ENCODE results near the gene MARVELD1. TPM values are rescaled to one million over a fixed set of nuclear protein-coding genes. Genes with fewer than 3 reads are reported as not detected.

Gene MARVELD1
- total RNA-seq, 1 donor from 2014 or later, result 4.7 TPM

DNA sequence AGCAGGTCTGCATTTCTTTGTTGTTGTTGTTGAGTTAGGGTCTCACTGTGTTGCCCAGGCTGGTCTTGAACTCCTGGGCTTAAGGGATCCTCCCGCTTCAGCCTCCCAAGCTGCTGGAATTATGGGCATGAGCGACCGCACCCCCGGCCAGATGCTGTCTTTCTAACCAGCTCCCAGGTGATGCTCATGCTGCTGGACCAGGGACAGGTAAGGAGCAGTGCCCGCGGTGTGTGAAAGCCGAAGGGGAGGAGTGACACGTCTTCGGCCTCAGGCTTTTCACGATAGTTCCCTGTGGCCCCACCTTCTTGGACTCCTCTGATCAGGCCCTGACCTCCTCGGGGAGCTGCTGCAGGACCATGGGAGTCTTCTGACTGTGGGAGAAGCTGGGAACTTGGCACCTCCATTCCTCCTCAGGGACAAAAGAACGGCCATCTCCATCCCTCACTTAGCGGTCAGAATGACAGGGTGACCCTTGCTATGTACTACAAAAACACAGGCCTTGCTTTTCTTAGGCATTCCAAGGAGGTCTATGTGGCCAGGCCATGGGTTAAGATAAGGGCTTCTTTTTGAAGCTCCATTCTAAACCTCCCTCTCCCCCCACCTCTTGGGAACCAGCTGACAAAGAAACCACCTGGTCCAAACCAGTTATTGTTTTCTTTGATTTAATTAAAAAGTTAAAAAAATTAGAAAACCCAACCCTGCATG is 52.7 kb downstream of the MARVELD1 start:
- H3K36me3 ChIP-seq (ENCODE audit: control insufficient read depth, insufficient read depth, low read length), result no peaks in the 10 kb centered on the region
- DNase-seq (ENCODE audit: low read depth) (no peak), FAIRE-seq (no peak)
- peaks cover 8% of the 10 kb centered on the region for H3K27me3 ChIP-seq (ENCODE audit: control insufficient read depth, insufficient read depth, low read length)
- no peak overlapping the region for H3K4me3 ChIP-seq (ENCODE audit: low read depth, low read length)
- TF ChIP-seq, protein P1, sequence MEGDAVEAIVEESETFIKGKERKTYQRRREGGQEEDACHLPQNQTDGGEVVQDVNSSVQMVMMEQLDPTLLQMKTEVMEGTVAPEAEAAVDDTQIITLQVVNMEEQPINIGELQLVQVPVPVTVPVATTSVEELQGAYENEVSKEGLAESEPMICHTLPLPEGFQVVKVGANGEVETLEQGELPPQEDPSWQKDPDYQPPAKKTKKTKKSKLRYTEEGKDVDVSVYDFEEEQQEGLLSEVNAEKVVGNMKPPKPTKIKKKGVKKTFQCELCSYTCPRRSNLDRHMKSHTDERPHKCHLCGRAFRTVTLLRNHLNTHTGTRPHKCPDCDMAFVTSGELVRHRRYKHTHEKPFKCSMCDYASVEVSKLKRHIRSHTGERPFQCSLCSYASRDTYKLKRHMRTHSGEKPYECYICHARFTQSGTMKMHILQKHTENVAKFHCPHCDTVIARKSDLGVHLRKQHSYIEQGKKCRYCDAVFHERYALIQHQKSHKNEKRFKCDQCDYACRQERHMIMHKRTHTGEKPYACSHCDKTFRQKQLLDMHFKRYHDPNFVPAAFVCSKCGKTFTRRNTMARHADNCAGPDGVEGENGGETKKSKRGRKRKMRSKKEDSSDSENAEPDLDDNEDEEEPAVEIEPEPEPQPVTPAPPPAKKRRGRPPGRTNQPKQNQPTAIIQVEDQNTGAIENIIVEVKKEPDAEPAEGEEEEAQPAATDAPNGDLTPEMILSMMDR (IDR thresholded peaks at IDR 0.05; ENCODE audit: insufficient read depth, low read length, severe bottlenecking), result no peak

GRCh38 chr10:97766996-97767924 is 53.7 kb downstream of the MARVELD1 start:
- FAIRE-seq (no peak), DNase-seq (ENCODE audit: low read depth) (no peak)
- H3K36me3 ChIP-seq (ENCODE audit: control insufficient read depth, insufficient read depth, low read length), result no peaks in the 10 kb centered on the region
- peaks cover 11% of the 10 kb centered on the region for H3K27me3 ChIP-seq (ENCODE audit: control insufficient read depth, insufficient read depth, low read length)
- H3K4me3 ChIP-seq (ENCODE audit: low read depth, low read length), result no peak overlapping the region
- TF ChIP-seq, protein P1 (IDR thresholded peaks at IDR 0.05; ENCODE audit: insufficient read depth, low read length, severe bottlenecking), result no peak

Other genes with a start within 250 kb of the MARVELD1 start
- 23.2 and 38.2 TPM in 2 replicates for gene MMS19, start 215.3 kb upstream of the MARVELD1 start, total RNA-seq
- 11.1 and 12.4 TPM in 2 replicates for gene UBTD1, start 214.8 kb upstream of the MARVELD1 start, total RNA-seq
- 0.26 TPM in 2 replicates for gene ANKRD2, start 141.0 kb upstream of the MARVELD1 start, total RNA-seq
- gene HOGA1, start 129.3 kb upstream of the MARVELD1 start, total RNA-seq, result 0.13 and 0.26 TPM in 2 replicates
- gene C10orf62, start 124.0 kb upstream of the MARVELD1 start, total RNA-seq, result under 0.01 TPM in 1 of 2 replicates, not detected in the other
- gene MORN4, start 80.2 kb upstream of the MARVELD1 start, total RNA-seq, result 7.1 and 9.0 TPM in 2 replicates
- 25.5 and 33.7 TPM in 2 replicates for gene PI4K2A, start 73.1 kb upstream of the MARVELD1 start, total RNA-seq
- 89.2 and 99.3 TPM in 2 replicates for gene AVPI1, start 26.5 kb upstream of the MARVELD1 start, total RNA-seq
- 15.3 and 19.1 TPM in 2 replicates for gene ZFYVE27, start 23.4 kb downstream of the MARVELD1 start, total RNA-seq
- gene SFRP5, start 58.3 kb downstream of the MARVELD1 start, total RNA-seq, result not detected in 2 replicates
- gene GOLGA7B, start 136.1 kb downstream of the MARVELD1 start, total RNA-seq, result under 0.01 and 0.26 TPM in 2 replicates

Measured in bronchial epithelial cell (primary cell).